Natural killer cell (primary cell): Measurements from ENCODE around the gene KDM5C. TPM values are rescaled to one million over a fixed set of nuclear protein-coding genes. Genes with fewer than 3 reads are reported as not detected.

Experiments
- ATAC-seq, 3 donors: fragments of 150-1000 bp in 2 of 3; fragments of 200-7000 bp in 1 of 3; cut with Tn5 transposase; 1 replicate in 1 of 3; 2 replicates in 2 of 3; pipeline ENCODE4 v1.10.0; 2021; ENCODE audit warnings: mild to moderate bottlenecking in 2 of 3, moderate library complexity in 2 of 3
- DNase-seq, 2 donors: peaks; one replicate each; pipeline versions ENCODE4 v3.0.0 to v3.0.0-alpha.2; 2013 to 2021; ENCODE audit warnings: mixed read lengths in 1 of 2
- H3K27ac ChIP-seq: one replicate; pipeline ENCODE4 v1.5.1; 2013; ENCODE audit warnings: mild to moderate bottlenecking, low read length
- H3K27me3 ChIP-seq: one replicate; pipeline ENCODE4 v1.6.1; 2013; ENCODE audit warnings: low read length; ENCODE audit not compliant: control insufficient read depth, insufficient read depth
- H3K36me3 ChIP-seq: one replicate; pipeline ENCODE4 v1.6.1; 2013; ENCODE audit warnings: low read length; ENCODE audit not compliant: control insufficient read depth, insufficient read depth
- H3K4me1 ChIP-seq: one replicate; pipeline ENCODE4 v1.6.1; 2013; ENCODE audit warnings: low read length; ENCODE audit not compliant: control insufficient read depth, insufficient read depth
- H3K4me3 ChIP-seq: one replicate; pipeline ENCODE4 v1.5.1; 2013; ENCODE audit warnings: low read length
- H3K9me3 ChIP-seq: one replicate; pipeline ENCODE4 v1.6.1; 2013; ENCODE audit warnings: low read length; ENCODE audit not compliant: control insufficient read depth, insufficient read depth
- H3K27ac Mint-ChIP-seq, 2 donors: one replicate each; pipeline ENCODE4 v1.8.0; 2022; ENCODE audit warnings: mild to moderate bottlenecking in 2 of 2, mixed read lengths in 2 of 2, moderate library complexity in 1 of 2
- H3K27me3 Mint-ChIP-seq, 2 donors: one replicate each; pipeline ENCODE4 v1.8.0; 2022; ENCODE audit warnings: low read depth in 2 of 2, mixed read lengths in 2 of 2
- H3K36me3 Mint-ChIP-seq: one replicate; pipeline ENCODE4 v1.8.0; 2022; ENCODE audit warnings: mixed read lengths
- H3K4me1 Mint-ChIP-seq, 2 donors: one replicate each; pipeline ENCODE4 v1.8.0; 2022; ENCODE audit warnings: mixed read lengths in 2 of 2
- H3K4me3 Mint-ChIP-seq: one replicate; pipeline ENCODE4 v1.8.0; 2022; ENCODE audit warnings: mild to moderate bottlenecking, moderate library complexity, mixed read lengths
- H3K9me3 Mint-ChIP-seq, 2 donors: one replicate each; pipeline ENCODE4 v1.8.0; 2022; ENCODE audit warnings: mixed read lengths in 2 of 2
- WGBS: methylation state at CpG from one replicate; pipeline ENCODE4 v1.1.7; 2013; ENCODE audit warnings: missing lambda C conversion rate; ENCODE audit not compliant: insufficient coverage; 5-methylcytosine and 5-hydroxymethylcytosine counted together
- intact Hi-C: fragments of 100-400 bp; cut with micrococcal nuclease; formaldehyde crosslinking; loops from one replicate; pipeline ENCODE4 v1.14.2; 2022
- total RNA-seq, 4 donors: library from RNA; stranded (reverse); fragments of 120-200 nt in 1 of 4; gene quantifications; one replicate each; pipeline versions ENCODE4 v1.2.3 to v1.2.4, GENCODE V29; 2013 to 2022
- TF ChIP-seq, protein P1 (sequence below): fragments of 200-600 bp; IDR thresholded peaks from one replicate; pipeline ENCODE4 v1.8.0; 2022; ENCODE audit warnings: antibody characterized with exemption

The KDM5C gene
- total RNA-seq, 3 donors from 2014 or later (not counting 1 experiment from before 2014, with no cell fraction given): 191 to 307 (median 196) TPM

DNA sequence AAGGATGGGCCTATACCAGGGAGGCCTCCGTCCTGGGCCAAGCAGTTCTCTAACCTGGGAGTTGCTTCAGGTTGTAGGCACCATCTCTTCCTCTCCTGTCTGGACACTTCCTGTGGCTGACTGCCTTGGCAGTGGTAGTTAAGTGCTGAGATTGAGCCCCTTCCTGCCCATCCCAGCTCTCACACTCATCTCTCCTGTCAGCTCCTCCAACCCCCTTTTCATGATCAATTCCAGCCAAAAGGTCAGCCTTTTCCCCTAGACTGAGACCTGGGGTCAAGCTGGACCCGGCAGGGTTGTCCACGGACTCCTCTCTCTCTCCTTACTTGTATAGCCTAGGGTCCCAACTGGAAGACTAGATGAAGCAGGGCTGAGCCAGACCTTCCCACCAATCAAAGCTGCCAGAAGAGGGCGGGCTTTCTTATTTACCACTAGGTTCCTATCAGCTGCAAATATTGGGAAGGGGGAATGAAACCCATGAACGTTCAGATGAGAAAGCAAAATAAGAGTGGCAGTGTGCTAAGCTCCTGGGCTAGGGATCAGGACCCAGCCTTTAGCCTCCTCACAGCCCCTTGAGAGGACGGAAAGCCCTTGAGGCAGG is 34.5 kb downstream of the KDM5C start:
- no peak for ATAC-seq
- no peak overlapping the region for H3K4me3 Mint-ChIP-seq
- no peaks in the 10 kb centered on the region for H3K9me3 Mint-ChIP-seq
- intact Hi-C loops: no loop called here
- Histone ChIP-seq H3K27ac (no peak overlapping the region), H3K9me3 (no peaks in the 10 kb centered on the region), H3K4me1 (no peaks in the 10 kb centered on the region), H3K27me3 (no peaks in the 10 kb centered on the region), H3K4me3 (no peak overlapping the region), H3K36me3 (peaks cover 26% of the 10 kb centered on the region)
- no peak for DNase-seq
- WGBS: 87% methylated on average over 4 of the region's 6 CpGs
- TF ChIP-seq, protein P1, sequence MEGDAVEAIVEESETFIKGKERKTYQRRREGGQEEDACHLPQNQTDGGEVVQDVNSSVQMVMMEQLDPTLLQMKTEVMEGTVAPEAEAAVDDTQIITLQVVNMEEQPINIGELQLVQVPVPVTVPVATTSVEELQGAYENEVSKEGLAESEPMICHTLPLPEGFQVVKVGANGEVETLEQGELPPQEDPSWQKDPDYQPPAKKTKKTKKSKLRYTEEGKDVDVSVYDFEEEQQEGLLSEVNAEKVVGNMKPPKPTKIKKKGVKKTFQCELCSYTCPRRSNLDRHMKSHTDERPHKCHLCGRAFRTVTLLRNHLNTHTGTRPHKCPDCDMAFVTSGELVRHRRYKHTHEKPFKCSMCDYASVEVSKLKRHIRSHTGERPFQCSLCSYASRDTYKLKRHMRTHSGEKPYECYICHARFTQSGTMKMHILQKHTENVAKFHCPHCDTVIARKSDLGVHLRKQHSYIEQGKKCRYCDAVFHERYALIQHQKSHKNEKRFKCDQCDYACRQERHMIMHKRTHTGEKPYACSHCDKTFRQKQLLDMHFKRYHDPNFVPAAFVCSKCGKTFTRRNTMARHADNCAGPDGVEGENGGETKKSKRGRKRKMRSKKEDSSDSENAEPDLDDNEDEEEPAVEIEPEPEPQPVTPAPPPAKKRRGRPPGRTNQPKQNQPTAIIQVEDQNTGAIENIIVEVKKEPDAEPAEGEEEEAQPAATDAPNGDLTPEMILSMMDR: no peak
- H3K27ac Mint-ChIP-seq: peak overlapping the region; percentile 53 to 69
- H3K4me1 Mint-ChIP-seq: no peaks in the 10 kb centered on the region
- no peaks in the 10 kb centered on the region for H3K27me3 Mint-ChIP-seq
- peaks cover 1% of the 10 kb centered on the region for H3K36me3 Mint-ChIP-seq

DNA sequence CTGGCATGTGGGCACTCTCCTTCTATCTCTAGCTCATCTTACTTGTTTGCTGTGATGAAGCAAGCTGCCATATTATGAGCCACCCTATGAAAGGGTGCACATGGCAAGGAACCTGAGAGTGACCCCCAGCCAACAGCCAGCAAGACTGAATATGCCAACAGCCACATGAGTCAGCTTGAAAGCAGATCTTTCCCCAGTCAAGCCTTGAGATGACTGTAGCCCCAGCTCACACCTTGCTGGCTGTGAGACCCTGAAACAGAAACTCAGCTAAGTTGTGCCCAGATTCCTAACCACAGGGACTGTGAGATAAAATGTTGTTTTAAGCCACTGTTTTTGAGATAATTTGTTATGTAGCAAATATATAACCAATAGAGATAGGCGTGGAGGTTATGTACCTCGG is 36.2 kb downstream of the KDM5C start:
- WGBS: 83% methylated on average over 1 of the region's 2 CpGs
- H3K4me3 ChIP-seq: no peak overlapping the region
- Mint-ChIP-seq H3K27me3 (no peaks in the 10 kb centered on the region), H3K9me3 (no peaks in the 10 kb centered on the region), H3K4me3 (no peak overlapping the region), H3K36me3 (no peaks in the 10 kb centered on the region), H3K27ac (peak overlapping the region in 1 of 2 donors; percentile 69), H3K4me1 (no peaks in the 10 kb centered on the region)
- TF ChIP-seq, protein P1: no peak
- no peaks in the 10 kb centered on the region for H3K4me1 ChIP-seq
- DNase-seq: no peak
- peaks cover 10% of the 10 kb centered on the region for H3K36me3 ChIP-seq
- ATAC-seq: peak in 2 of 3 donors; percentile 26 to 44
- intact Hi-C loops: no loop called here
- no peaks in the 10 kb centered on the region for H3K9me3 ChIP-seq
- no peak overlapping the region for H3K27ac ChIP-seq
- H3K27me3 ChIP-seq: no peaks in the 10 kb centered on the region

DNA sequence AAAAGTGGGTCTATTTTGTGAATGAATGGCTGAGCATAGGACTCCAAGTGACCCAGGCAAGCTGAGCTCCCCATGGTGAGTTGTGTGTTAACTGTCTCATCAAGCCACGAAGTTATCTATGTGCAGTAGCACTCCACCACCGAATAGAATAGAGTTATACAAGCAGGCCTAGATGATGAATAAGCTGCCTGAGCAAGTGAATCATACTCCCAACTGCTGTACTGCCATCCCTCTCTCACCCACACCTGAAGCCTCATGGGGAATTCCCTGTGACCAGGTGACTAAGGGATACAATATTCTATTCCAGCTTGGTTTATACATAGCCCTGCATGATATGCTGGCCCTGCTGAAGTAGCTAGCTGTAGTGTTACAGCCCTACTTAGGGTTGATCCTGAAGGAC is 38.7 kb downstream of the KDM5C start:
- ATAC-seq: no peak

More for the DNA sequence above, 38.7 kb downstream of the KDM5C start:
- no peaks in the 10 kb centered on the region for H3K9me3 ChIP-seq
- Mint-ChIP-seq H3K9me3 (no peaks in the 10 kb centered on the region), H3K4me3 (no peak overlapping the region), H3K4me1 (no peaks in the 10 kb centered on the region), H3K27ac (peak overlapping the region in 1 of 2 donors; percentile 27), H3K27me3 (no peaks in the 10 kb centered on the region), H3K36me3 (no peaks in the 10 kb centered on the region)
- H3K4me1 ChIP-seq: no peaks in the 10 kb centered on the region
- 81% methylated on average over 2 of the region's 2 CpGs for WGBS
- no peak overlapping the region for H3K27ac ChIP-seq
- DNase-seq: no peak
- no peaks in the 10 kb centered on the region for H3K27me3 ChIP-seq
- no peaks in the 10 kb centered on the region for H3K36me3 ChIP-seq
- intact Hi-C loops: no loop called here
- no peak overlapping the region for H3K4me3 ChIP-seq
- TF ChIP-seq, protein P1: no peak
